Sciatic nerve (tissue), 2 donors: ENCODE results near the gene HDDC2. TPM values are rescaled to one million over a fixed set of nuclear protein-coding genes. Genes with fewer than 3 reads are reported as not detected.
A peak's percentile ranks its signal among the peaks of the same experiment; 100 is the strongest.

ENCODE experiments used
- ATAC-seq: fragments of 200-7000 bp; cut with Tn5 transposase; one replicate; pipeline ENCODE4 v1.9.1; 2020; ENCODE audit warnings: mild to moderate bottlenecking, moderate library complexity
- DNase-seq: peaks from one replicate; pipeline ENCODE4 v3.0.0-alpha.2; 2020; ENCODE audit warnings: low spot score
- intact Hi-C: fragments of 100-400 bp; cut with DNase I; formaldehyde crosslinking; loops from one replicate; pipeline ENCODE4 v1.14.2; 2022
- total RNA-seq: library from RNA; stranded (reverse); fragmentation: NEBNext Ultra II Directional; extraction: Animal tissue kit (Norgen Biotek cat#: 25700); gene quantifications from one replicate; pipeline ENCODE4 v1.2.1, GENCODE V29; 2021
- donor health status: DM: no; HTN: no; CAD: no.
- donor health status: DM: no; HTN: no; CAD: no.

HDDC2 gene, protein sequence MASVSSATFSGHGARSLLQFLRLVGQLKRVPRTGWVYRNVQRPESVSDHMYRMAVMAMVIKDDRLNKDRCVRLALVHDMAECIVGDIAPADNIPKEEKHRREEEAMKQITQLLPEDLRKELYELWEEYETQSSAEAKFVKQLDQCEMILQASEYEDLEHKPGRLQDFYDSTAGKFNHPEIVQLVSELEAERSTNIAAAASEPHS
- 58.4 TPM for total RNA-seq

DNA sequence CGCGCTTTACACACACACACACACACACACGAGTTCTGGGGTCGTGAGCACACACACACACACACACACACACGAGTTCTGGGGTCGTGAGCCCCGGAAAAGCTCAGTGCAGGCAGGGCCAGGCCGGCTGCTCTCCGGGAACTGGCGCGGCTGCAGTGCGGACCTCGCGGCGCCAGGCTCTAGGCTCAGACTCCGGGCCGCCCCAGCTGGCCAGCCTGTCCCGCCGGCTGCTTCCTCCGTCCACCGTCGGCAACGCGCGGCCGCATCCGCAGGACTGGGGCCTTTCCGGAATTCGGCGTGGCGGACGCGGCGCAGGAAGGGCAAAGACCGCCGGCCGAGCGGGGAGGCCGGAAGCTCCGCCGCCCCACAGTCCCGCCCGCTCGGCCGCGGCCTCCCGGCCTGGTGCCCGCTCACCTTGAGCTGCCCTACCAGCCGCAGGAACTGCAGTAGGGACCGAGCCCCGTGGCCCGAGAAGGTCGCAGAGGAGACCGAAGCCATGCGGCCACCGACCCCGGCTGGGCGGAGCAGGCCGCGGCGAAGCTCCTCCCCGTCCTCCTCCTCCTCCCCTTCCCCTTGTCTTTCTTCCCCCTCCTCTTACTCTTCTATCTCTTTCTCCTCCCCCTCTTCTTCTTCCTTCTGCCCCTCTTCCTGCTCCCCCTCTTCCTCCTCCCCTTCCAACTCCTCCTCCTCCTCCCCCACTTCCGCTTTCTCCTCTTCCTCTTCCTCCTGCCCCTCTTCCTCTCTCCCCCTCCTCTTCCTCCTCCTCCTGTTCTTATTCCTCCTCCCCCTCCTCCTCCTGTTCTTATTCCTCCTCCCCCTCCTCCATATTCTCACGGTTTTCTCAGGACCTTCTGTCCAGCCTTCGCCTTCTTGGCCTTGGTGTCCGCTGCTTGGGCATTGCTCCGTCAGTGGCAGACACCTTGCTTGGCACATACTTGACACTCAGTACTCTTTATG lies at the start of gene HDDC2:
TSS of gene HDDC2 (minus strand) at position 533 of the 957 bp plus-strand sequence. CDS start at position 498, 35 bp downstream.
- DNase-seq (peak; percentile 81), ATAC-seq (peak; percentile 89)
- intact Hi-C loops, result no loop called here

DNA sequence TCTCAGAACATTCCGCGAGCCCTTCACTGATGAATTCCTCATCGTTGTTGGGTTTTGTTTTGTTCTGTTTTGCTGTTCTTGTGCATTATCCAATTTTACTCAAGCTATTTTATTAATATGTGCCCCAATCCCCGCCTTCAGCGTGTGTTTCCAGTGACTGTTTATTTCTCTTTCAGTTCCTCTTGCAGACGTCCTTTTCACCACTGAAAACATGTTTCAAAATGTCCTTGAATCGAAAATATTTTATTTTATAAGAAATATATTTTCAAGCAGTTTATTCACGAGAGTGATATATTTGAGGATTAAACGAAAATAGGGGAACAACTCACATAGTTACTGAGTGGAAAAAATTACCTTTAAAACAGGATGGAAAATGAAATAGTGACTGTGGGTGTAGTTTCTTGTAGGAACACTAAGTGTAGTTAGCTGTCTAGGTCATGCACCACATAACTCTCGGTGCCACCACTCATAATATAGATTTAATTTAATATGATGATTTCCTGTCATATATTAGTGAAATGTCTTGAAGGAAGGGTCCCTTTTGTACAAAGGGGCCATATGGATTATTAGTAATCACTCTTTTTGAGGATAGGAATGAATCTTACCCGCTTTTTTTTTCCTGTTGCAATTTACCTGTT lies 45.3 kb upstream of the HDDC2 start:
- ATAC-seq (peak; percentile 10), DNase-seq (no peak)
- intact Hi-C loops, result no loop called here

DNA sequence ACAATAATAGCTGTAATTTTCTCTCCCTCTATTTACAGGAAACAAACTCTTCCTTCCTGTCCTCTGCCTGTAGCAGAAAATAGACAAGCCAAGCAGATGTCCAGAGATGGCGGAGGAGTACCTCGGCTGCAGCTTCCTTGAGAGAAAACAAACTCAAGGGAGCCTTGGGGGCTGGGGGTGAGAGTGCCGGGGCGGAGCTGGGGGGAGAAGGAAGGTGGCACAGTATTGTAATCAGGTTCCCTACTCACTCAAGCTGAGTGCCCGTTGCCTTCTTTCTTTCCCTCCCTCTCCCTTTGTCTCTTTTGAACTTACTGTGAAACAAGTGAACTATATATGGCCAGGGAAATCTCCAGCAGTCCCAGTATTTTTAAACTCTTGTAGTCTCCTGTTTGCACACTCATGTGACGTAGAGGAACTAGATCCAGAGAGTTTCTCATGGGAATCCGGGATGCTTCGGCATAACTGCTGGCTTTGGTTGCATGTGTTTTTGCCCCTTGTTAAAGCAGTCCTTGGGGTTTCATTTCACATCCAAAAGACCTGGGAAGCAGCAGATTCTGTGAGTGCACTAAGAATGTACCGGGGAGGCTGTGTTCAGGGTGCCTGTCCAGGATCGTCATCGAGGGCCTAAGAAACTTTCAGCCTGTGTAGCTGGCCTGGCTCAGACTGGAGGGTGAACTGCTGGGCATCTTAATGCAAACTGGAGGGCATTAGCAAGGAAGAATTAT lies 44.6 kb upstream of the HDDC2 start:
- peak; percentile 59 for ATAC-seq
- no peak for DNase-seq
- intact Hi-C loops, result no loop called here

DNA sequence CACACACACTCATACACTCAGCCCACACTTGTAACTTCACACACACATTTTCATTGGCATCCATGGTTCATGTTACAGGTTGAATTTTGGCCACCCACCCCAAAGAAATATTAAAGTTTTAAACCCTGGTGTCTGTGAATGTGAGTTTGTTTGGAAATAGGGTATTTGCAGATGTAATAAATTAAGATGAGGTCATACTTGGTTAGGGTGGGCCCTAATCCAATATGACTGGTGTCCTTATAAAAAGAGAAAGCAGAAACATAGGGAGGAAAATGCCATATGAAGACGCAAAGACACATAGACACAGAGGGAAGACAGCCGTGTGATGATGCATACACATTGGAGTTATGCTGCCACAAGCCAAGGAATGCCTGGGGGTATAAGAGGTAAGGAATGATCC lies 39.7 kb upstream of the HDDC2 start:
- intact Hi-C loops, result no loop called here
- no peak for DNase-seq

DNA sequence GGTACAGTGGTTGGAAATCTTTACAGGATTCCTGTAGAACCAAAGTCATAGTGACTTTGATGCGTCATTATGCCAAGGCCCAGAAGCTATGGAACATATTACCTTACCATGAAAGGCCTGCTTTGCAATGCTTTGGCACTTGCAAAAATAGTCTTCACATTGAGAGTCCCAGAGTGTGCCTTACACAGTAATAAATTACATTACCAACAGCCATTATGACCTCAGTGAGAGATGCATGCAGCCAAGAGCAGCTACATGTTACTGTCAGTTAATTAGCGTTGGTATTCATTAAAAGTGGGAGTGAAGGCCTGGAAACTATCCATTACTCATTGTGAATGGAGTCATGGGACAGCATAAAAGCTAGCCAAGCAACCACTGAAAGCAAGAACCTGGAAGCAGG lies 39.2 kb upstream of the HDDC2 start:
- DNase-seq (no peak), ATAC-seq (no peak)
- intact Hi-C loops, result no loop called here

More for the DNA sequence above, 39.7 kb upstream of the HDDC2 start:
- ATAC-seq, result no peak

DNA sequence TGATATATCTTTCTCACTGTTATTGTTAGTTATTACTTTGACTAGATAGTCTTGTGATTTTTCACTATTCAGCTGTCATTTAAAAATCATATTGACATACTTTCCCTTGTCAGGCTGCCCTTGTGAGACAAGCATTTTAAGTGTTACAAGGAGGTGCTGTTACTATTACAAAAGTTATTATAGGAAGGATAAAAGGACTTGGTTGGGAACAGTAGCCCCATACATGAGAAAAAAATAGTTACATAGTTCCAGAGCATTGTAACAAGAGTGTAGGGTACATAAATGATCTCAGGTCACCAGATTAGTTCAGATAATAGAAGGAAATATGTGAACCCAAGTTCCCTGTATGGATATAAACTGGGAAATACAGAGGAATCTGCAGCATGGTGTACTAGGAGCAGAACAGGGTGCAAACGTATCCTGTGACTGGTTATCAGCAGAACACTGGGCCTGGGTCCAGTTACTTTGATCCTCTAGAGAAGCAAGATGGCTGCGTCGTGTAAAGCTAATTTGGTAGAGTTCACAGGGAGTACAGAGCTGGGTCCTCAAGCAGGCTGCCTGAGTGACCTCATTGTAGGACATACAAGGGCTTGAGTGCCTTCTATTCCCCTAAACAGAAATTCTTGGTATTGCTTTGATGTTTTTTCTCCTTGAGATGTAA lies 38.5 kb upstream of the HDDC2 start:
- ATAC-seq, result peak; percentile 28
- intact Hi-C loops, result no loop called here
- DNase-seq, result no peak

DNA sequence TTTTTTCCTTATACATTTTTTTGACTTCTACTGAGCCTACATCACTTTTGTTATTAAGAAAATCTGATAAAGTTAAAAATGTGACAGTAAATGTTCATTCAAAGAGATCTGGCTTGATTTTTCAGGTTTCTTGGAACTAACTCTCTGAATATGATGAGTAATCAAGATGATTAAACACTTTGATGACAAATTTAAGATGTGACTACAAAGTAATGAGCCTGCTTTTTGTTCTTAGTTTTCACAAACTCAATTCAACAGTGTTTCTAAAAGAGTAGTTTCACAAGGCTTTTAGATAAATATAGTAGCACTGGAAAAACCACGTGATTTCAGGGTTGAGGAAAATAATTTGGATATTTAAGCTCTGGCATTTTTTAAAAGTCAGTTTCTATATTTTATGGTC lies 37.9 kb upstream of the HDDC2 start:
- DNase-seq (no peak), ATAC-seq (no peak)
- intact Hi-C loops, result no loop called here

DNA sequence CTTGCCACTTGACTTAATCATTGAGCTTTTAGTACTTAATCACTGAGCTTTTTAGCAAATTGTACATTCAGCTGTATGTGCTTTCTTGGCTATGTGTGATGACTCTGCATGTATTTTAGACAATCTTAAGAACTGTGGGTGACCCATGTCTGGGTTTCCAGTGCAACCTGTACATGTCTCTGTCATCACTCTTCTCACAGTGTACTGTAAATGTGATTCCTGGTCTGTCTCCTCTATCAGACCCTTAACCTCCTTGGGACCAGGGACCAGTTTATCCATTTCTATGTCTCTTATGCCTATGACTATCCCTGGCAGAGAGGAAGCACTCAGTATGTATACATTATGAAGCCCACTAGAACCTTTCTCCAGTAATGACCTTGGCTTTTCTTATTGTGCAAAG lies 36.6 kb upstream of the HDDC2 start:
- no peak for DNase-seq
- intact Hi-C loops, result no loop called here
- ATAC-seq, result no peak

DNA sequence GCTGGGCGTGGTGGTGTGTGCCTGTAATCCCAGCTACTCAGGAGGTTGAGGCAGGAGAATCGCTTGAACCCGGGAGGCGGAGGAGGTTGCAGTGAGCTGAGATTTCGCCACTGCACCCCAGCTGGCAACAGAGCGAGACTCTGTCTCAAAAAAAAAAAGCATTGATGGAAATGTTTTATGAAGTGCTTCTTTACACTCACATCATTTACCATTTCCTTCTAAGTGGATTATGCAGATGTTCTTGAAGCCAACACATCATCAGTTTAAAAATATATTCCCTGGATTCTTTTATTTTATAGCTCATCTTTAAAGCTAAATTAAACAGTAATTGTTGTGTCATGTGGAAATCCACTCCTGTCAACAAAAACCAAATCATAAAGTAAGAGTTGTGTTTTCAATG lies 35.9 kb upstream of the HDDC2 start:
- ATAC-seq (no peak), DNase-seq (no peak)
- intact Hi-C loops, result no loop called here

DNA sequence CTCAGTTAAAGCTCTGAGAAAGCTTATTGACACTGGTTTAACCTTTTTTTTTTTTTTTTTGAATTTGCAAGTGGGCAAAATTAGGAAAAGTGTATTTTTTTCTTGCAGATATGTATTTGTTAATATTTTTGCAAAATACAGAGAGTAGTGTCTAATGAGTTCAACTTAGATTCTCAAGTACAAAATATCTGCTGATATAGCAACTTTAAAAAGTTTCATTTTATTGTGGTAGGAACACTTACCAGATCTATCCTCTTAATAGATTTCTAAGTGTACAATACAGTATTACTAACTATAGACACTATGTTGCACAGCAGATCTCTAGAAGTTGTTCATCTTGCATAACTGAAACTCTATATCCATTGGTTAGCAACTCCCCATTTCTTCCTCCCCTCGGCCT lies 30.9 kb upstream of the HDDC2 start:
- DNase-seq (no peak), ATAC-seq (no peak)
- intact Hi-C loops, result no loop called here

DNA sequence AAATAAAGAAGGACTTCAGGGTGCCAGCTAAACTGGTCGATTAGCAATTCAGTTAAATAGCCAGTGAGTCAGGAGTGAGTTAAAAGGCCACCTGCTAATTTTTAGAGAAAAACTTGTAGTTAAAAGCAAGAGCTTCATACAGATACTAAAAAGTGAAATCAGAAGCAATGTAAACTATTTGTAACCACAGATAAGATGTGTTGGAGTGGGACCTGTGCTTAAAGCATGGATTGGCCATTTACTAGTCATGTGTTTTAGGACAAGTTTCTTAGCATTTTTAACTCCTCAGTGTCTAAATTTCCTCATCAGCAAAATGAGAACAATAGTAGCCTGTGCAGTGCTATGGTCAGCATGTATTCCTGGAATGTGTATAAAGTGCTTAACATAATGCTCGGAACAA lies 23.8 kb upstream of the HDDC2 start:
- intact Hi-C loops, result no loop called here
- DNase-seq, result no peak
- ATAC-seq, result no peak

DNA sequence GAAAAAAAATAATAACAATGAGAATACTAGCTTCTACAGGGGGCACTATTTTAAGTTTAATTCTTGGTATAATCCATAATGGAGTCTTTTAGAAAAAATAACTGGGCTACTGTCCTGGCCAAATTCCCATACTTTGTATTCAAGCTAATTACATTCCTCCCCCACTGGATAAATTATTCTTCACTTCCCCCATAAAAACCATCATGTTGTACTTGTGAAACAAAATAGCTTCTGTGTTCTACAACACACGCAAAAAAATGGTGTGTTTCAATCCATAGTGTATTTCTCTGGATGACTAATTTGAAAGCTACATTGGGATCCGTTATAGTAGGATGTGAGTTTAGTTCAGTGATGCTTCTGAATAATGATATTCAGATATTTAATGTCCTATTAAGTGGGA lies 21.6 kb upstream of the HDDC2 start:
- intact Hi-C loops, result no loop called here
- no peak for DNase-seq

DNA sequence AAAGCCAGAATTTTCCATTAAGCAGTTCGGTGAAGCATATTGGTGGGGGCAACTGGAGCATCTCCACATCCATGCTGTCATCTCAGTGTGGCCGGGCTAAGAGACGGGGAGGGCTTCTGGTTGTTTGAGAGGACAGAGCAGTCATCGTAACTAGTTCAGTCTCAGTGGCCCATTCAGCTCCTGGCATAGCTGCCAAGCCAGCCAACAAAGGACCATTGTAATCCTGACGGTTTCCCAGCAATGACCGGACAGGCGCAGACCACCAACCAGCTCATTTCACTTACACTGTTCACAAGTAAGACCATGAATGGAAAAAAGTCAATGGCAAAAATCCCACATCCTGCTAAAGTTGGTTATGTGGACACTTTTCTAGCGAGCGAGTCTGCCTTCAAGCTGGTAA lies 14.9 kb upstream of the HDDC2 start:
- intact Hi-C loops, result no loop called here
- no peak for DNase-seq
- ATAC-seq, result peak; percentile 44

More for the DNA sequence above, 21.6 kb upstream of the HDDC2 start:
- ATAC-seq, result no peak

DNA sequence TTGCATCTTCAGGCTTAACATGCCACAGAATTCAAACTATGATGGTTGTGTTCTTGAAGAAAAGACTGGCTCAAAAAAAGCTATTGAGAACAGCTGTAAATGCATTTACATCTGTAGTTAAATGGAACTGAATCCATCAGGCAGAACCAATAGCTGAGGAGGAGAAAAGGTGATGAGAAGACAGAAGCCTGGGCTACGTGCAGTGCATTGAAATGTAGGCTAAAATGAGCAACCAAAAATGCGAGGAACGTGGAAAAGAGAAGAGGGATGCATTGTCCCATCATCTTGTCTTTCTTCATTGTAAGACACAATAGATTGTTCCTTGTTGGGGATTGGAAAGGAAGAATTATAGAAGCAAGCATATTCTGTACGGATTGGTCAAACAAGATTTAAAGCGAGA lies 13.8 kb upstream of the HDDC2 start:
- DNase-seq (no peak), ATAC-seq (no peak)
- intact Hi-C loops, result loop anchor here (2.0 kb wide), 1 partner anchor 437 kb away; no protein-coding TSS in a partner anchor

DNA sequence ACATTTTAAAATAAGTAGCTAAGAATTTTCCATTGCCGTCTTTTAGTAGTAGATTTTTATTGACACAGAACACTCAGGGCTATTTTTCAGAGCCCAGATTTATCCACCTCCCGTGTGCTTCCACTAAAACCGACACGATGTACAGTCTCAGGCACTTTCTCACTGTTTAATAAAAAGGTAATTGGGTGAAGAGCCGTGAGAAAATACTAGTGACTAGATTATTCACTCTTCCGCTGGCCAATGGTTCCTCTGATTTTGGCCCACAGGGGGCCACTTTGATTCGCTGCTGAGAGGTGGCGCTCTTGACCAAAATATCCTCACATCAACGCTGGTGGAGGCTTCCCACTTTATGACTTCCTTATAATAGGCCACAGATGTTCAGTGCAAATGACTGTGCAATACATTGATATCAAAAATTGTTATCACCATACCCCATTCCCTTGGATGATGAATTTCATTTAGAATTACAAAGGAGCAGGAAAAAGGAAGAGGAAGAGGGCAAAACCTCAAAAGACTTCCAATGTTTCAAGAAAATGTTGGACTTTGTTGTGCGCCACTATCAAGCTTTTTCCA lies 12.3 kb upstream of the HDDC2 start:
- intact Hi-C loops, result loop anchor here (2.0 to 5.0 kb wide), 2 partner anchors 439 to 453 kb away; no protein-coding TSS in a partner anchor
- DNase-seq (peak; percentile 76), ATAC-seq (peak; percentile 93)

DNA sequence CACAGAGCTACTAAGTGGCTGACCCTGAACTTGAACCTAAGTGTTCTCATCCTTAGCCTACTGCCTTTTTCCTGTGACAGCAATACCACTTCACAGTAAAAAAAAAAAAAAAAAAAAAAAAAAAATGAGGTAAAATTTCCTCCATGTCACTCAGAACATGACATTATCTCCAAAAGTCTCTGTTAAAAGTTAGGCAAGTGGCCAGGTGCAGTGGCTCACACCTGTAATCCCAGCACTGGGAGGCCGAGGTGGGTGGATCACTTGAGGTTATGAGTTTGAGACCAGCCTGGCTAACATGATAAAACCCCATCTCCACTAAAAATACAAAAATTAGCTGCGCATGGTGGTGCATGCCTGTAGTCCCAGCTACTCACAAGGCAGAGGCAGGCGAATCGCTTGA lies 11.2 kb upstream of the HDDC2 start:
- intact Hi-C loops, result loop anchor here (5.0 kb wide), 1 partner anchor 454 kb away; no protein-coding TSS in a partner anchor
- DNase-seq (no peak), ATAC-seq (no peak)

DNA sequence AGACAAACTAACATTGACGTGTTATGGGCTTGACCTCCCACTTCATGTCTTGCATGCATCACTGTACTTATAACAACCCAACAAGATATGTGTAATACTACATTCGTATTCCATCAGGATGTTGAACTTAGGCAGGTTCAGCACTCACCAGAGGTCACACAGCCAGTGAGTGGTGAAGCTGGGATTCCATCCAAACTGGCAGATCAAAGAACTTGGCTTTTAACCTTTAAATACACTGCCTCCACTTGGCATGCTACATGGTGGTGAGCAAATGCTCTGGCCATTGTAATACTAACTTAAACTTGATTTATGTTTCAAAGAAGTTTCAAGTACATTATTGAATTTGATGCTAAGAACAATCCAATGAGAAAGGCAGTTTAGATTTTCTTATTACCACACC lies 10.7 kb upstream of the HDDC2 start:
- intact Hi-C loops, result loop anchor here (5.0 kb wide), 1 partner anchor 455 kb away; no protein-coding TSS in a partner anchor
- no peak for DNase-seq
- ATAC-seq, result no peak

DNA sequence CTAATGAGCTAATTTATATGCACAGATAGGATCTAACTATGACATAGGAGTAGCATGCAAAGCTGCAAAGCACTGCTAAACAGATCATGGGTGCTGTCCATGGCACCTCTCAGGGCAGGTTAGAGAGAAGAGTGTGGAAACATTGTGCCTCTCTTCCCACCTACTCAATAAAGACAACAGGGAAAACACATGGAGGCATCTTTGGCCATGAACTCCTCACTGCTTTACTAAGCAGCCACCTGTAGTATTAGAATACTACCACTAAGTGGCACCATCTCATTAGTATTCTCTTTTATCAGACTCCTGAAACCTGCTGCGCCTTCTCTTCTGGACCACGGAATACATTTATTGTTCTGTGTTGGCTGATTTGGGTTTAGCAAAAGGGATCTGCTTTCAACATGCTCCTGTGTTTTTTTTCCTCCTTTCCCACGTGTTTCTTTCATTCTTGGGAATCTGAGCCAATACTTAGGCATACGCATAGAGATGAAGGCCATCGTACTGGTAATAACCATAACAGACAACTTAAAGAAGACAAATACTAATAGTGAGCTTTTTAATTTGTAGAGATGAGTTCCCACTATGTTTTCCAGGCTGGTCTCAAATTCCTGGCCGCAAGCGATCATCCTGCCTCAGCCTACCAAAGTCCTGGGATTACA lies 9.4 kb upstream of the HDDC2 start:
- ATAC-seq (peak; percentile 84), DNase-seq (no peak)
- intact Hi-C loops, result loop anchor here (5.0 kb wide), 1 partner anchor 456 kb away; no protein-coding TSS in a partner anchor
